ENCODE measurements around the gene PACS2.
A peak's percentile ranks its signal among the peaks of the same experiment; 100 is the strongest.

The PACS2 gene

GRCh38 chr14:105439179-105439578 lies 124.6 kb downstream of the PACS2 start:
- ATAC-seq (ENCODE audit: low read depth) (no peak), DNase-seq (ENCODE audit: low spot score) (no peak)
- H3K9me3 ChIP-seq (ENCODE audit: severe bottlenecking): no peaks in the 10 kb centered on the region
- no peaks in the 10 kb centered on the region for H3K4me1 ChIP-seq (ENCODE audit: insufficient read depth, poor library complexity, severe bottlenecking)
- peaks cover 52% of the 10 kb centered on the region for H3K36me3 ChIP-seq (ENCODE audit: low read depth)
- no peak for TF ChIP-seq CTCF (IDR thresholded peaks at IDR 0.05; ENCODE audit: poor library complexity, severe bottlenecking)
- H3K27me3 ChIP-seq (ENCODE audit: insufficient read depth, poor library complexity, severe bottlenecking): no peaks in the 10 kb centered on the region
- no peak overlapping the region for H3K4me3 ChIP-seq (ENCODE audit: severe bottlenecking)
- H3K27ac ChIP-seq (ENCODE audit: poor library complexity, severe bottlenecking): no peak overlapping the region

- Histone ChIP-seq H3K27me3 (ENCODE audit: insufficient read depth, poor library complexity, severe bottlenecking) (no peaks in the 10 kb centered on the region), H3K27ac (ENCODE audit: poor library complexity, severe bottlenecking) (no peak overlapping the region), H3K4me3 (ENCODE audit: severe bottlenecking) (no peak overlapping the region), H3K9me3 (ENCODE audit: severe bottlenecking) (no peaks in the 10 kb centered on the region), H3K4me1 (ENCODE audit: insufficient read depth, poor library complexity, severe bottlenecking) (no peaks in the 10 kb centered on the region), H3K36me3 (ENCODE audit: low read depth) (peaks cover 49% of the 10 kb centered on the region)
- DNase-seq (ENCODE audit: low spot score) (no peak), ATAC-seq (ENCODE audit: low read depth) (peak; percentile 17; the same call in 1 of the 3 replicates)
- TF ChIP-seq CTCF (IDR thresholded peaks at IDR 0.05; ENCODE audit: poor library complexity, severe bottlenecking): peak; percentile 17
Measured at GRCh38 chr14:105439710-105440553, 125.4 kb downstream of the PACS2 start.

- no peak for DNase-seq (ENCODE audit: low spot score)
- no peak overlapping the region for H3K4me3 ChIP-seq (ENCODE audit: severe bottlenecking)
- TF ChIP-seq CTCF (IDR thresholded peaks at IDR 0.05; ENCODE audit: poor library complexity, severe bottlenecking): no peak
- H3K4me1 ChIP-seq (ENCODE audit: insufficient read depth, poor library complexity, severe bottlenecking): no peaks in the 10 kb centered on the region
- H3K9me3 ChIP-seq (ENCODE audit: severe bottlenecking): no peaks in the 10 kb centered on the region
- no peak overlapping the region for H3K27ac ChIP-seq (ENCODE audit: poor library complexity, severe bottlenecking)
- H3K27me3 ChIP-seq (ENCODE audit: insufficient read depth, poor library complexity, severe bottlenecking): no peaks in the 10 kb centered on the region
- peaks cover 48% of the 10 kb centered on the region for H3K36me3 ChIP-seq (ENCODE audit: low read depth)
- ATAC-seq (ENCODE audit: low read depth): no peak; the same call in 2 of the 3 replicates
Measured at GRCh38 chr14:105440554-105440900, 126.0 kb downstream of the PACS2 start.

- ATAC-seq (ENCODE audit: low read depth): no peak
- no peaks in the 10 kb centered on the region for H3K4me1 ChIP-seq (ENCODE audit: insufficient read depth, poor library complexity, severe bottlenecking)
- no peak for DNase-seq (ENCODE audit: low spot score)
- TF ChIP-seq CTCF (IDR thresholded peaks at IDR 0.05; ENCODE audit: poor library complexity, severe bottlenecking): no peak
- H3K27ac ChIP-seq (ENCODE audit: poor library complexity, severe bottlenecking): no peak overlapping the region
- no peaks in the 10 kb centered on the region for H3K27me3 ChIP-seq (ENCODE audit: insufficient read depth, poor library complexity, severe bottlenecking)
- peaks cover 48% of the 10 kb centered on the region for H3K36me3 ChIP-seq (ENCODE audit: low read depth)
- H3K4me3 ChIP-seq (ENCODE audit: severe bottlenecking): no peak overlapping the region
- H3K9me3 ChIP-seq (ENCODE audit: severe bottlenecking): no peaks in the 10 kb centered on the region
Measured at GRCh38 chr14:105440992-105441391, 126.4 kb downstream of the PACS2 start.

DNA sequence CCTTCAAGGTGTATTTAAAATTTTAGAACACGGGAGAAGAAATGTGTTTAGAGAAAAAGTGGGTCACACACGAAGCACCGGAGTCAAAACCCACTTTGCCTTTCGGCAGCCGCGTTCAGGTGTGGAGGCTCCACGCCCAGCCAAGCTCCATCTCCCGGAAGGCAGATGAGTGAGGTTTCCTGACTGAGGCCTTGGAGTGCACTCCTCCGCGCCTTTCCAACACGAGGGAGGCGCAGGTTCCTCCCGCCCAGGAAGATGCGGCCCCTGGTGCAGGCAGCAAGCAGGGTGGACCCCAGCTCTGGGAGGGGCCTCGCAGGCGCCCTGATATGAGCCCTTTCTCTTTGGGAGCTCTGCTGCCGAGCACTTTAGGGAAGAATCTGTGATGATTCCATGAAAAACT lies 127.6 kb downstream of the PACS2 start:
- ATAC-seq (ENCODE audit: low read depth) (no peak), DNase-seq (ENCODE audit: low spot score) (no peak)
- Histone ChIP-seq H3K4me1 (ENCODE audit: insufficient read depth, poor library complexity, severe bottlenecking) (no peaks in the 10 kb centered on the region), H3K36me3 (ENCODE audit: low read depth) (peaks cover 39% of the 10 kb centered on the region), H3K27ac (ENCODE audit: poor library complexity, severe bottlenecking) (no peak overlapping the region), H3K27me3 (ENCODE audit: insufficient read depth, poor library complexity, severe bottlenecking) (no peaks in the 10 kb centered on the region), H3K4me3 (ENCODE audit: severe bottlenecking) (no peak overlapping the region), H3K9me3 (ENCODE audit: severe bottlenecking) (no peaks in the 10 kb centered on the region)
- no peak for TF ChIP-seq CTCF (IDR thresholded peaks at IDR 0.05; ENCODE audit: poor library complexity, severe bottlenecking)

All from RWPE2 (cell line).